B cell (primary cell): Measurements from ENCODE around the gene HTRA2. TPM values are rescaled to one million over a fixed set of nuclear protein-coding genes. Genes with fewer than 3 reads are reported as not detected.
A peak's percentile ranks its signal among the peaks of the same experiment; 100 is the strongest.

ENCODE experiments used
- ATAC-seq: fragments of 200-7000 bp; cut with Tn5 transposase; one replicate; pipeline ENCODE4 v1.10.0; 2021; ENCODE audit warnings: low read depth, mild to moderate bottlenecking, moderate number of reproducible peaks, moderate library complexity
- CTCF ChIA-PET: fragments of 350-600 bp; sonication (Branson Sonifier 250); formaldehyde crosslinking; loops from one replicate; lab custom pipeline; 2021; ENCODE audit warnings: antibody characterized with exemption, inconsistent platforms; lab: Charles Lee
- POLR2A ChIA-PET: fragments of 350-600 bp; sonication (Branson Sonifier 250); formaldehyde crosslinking; loops from one replicate; lab custom pipeline; 2021; ENCODE audit warnings: antibody characterized with exemption; lab: Charles Lee
- DNase-seq: peaks from one replicate; pipeline ENCODE4 v3.0.0; 2013
- H2AFZ ChIP-seq: 2 replicates; pipeline ENCODE4 v1.6.1; 2012; ENCODE audit warnings: mild to moderate bottlenecking, low read depth, low read length; ENCODE audit not compliant: insufficient read depth, poor library complexity, severe bottlenecking
- H3K27ac ChIP-seq, 2 donors: 1 replicate in 1 of 2; 2 replicates in 1 of 2; pipeline ENCODE4 v1.5.1; 2012 to 2013; ENCODE audit warnings: low read length in 2 of 2, mild to moderate bottlenecking in 2 of 2, moderate library complexity in 1 of 2
- H3K27me3 ChIP-seq, 4 experiments: fragments of 200-600 bp in 1 of 4; sonication (generic) in 1 of 4; replicated peaks in 1 of 4; 1 replicate in 2 of 4; 2 replicates in 2 of 4; pipeline versions ENCODE4 v1.6.1 to v1.7.0; 2013 to 2016; ENCODE audit warnings: low read length in 3 of 4, mild to moderate bottlenecking in 2 of 4, mixed read lengths in 1 of 4, moderate library complexity in 1 of 4; ENCODE audit not compliant: insufficient read depth in 4 of 4, control insufficient read depth in 3 of 4; ENCODE audit errors: control extremely low read depth in 1 of 4
- H3K36me3 ChIP-seq, 2 experiments: replicated peaks in 1 of 2; 1 replicate in 1 of 2; 2 replicates in 1 of 2; pipeline versions ENCODE4 v1.6.1 to v1.7.1; 2013; ENCODE audit warnings: low read length in 1 of 2; ENCODE audit not compliant: insufficient read depth in 2 of 2, control insufficient read depth in 1 of 2; ENCODE audit errors: control extremely low read depth in 1 of 2, extremely low read depth in 1 of 2
- H3K4me1 ChIP-seq, 2 donors: fragments of 200-600 bp in 1 of 2; sonication (generic) in 1 of 2; 1 replicate in 1 of 2; 2 replicates in 1 of 2; pipeline versions ENCODE4 v1.5.1 to v1.6.1; 2013 to 2017; ENCODE audit warnings: low read length in 2 of 2; ENCODE audit not compliant: control insufficient read depth in 2 of 2, insufficient read depth in 2 of 2
- H3K4me2 ChIP-seq: replicated peaks from 2 replicates; pipeline ENCODE3; 2012; ENCODE audit warnings: mild to moderate bottlenecking, low read depth, low read length; ENCODE audit not compliant: poor library complexity, severe bottlenecking
- H3K4me3 ChIP-seq, 5 experiments: fragments of 200-600 bp in 1 of 5; sonication (generic) in 1 of 5; 1 replicate in 3 of 5; 2 replicates in 2 of 5; pipeline versions ENCODE4 v1.5.1 to v1.7.0; 2011 to 2016; ENCODE audit warnings: low read length in 4 of 5, mild to moderate bottlenecking in 4 of 5, low read depth in 2 of 5, control low read depth in 1 of 5, moderate library complexity in 1 of 5; ENCODE audit not compliant: insufficient read depth in 1 of 5; ENCODE audit errors: control extremely low read depth in 1 of 5, extremely low read depth in 1 of 5
- H3K79me2 ChIP-seq: fragments of 200-600 bp; sonication (generic); one replicate; pipeline ENCODE4 v1.6.0; 2016; ENCODE audit warnings: low read length; ENCODE audit not compliant: control insufficient read depth, insufficient read depth
- H3K9ac ChIP-seq: fragments of 200-600 bp; sonication (generic); 2 replicates; pipeline ENCODE4 v1.6.1; 2017; ENCODE audit warnings: mild to moderate bottlenecking, low read length, moderate library complexity
- H3K9me3 ChIP-seq, 3 donors: one replicate each; pipeline versions ENCODE4 v1.6.1 to v1.7.1; 2013; ENCODE audit warnings: low read length in 2 of 3; ENCODE audit not compliant: control insufficient read depth in 2 of 3, insufficient read depth in 1 of 3; ENCODE audit errors: control extremely low read depth in 1 of 3
- H4K20me1 ChIP-seq: 2 replicates; pipeline ENCODE4 v1.6.0; 2012; ENCODE audit warnings: mild to moderate bottlenecking, low read length; ENCODE audit not compliant: insufficient read depth, control insufficient read depth, poor library complexity, severe bottlenecking
- H3K27ac Mint-ChIP-seq: one replicate; pipeline ENCODE4 v1.8.0; 2021; ENCODE audit warnings: mixed read lengths
- H3K27me3 Mint-ChIP-seq: one replicate; pipeline ENCODE4 v1.8.0; 2021; ENCODE audit warnings: mixed read lengths
- H3K4me1 Mint-ChIP-seq: one replicate; pipeline ENCODE4 v1.8.0; 2021; ENCODE audit warnings: mixed read lengths
- H3K4me3 Mint-ChIP-seq: one replicate; pipeline ENCODE4 v1.8.0; 2021; ENCODE audit warnings: mixed read lengths
- H3K9me3 Mint-ChIP-seq: one replicate; pipeline ENCODE4 v1.8.0; 2022; ENCODE audit warnings: mixed read lengths; ENCODE audit not compliant: insufficient read depth
- EZH2 ChIP-seq: IDR thresholded peaks from 2 replicates; pipeline ENCODE4 v1.6.1; 2012; ENCODE audit warnings: borderline replicate concordance, low read depth, mild to moderate bottlenecking, moderate library complexity, low read length; ENCODE audit not compliant: insufficient read depth, poor library complexity, severe bottlenecking
- WGBS: methylation state at CpG from one replicate; pipeline ENCODE4 v1.1.5; 2013; ENCODE audit warnings: missing lambda C conversion rate; ENCODE audit not compliant: insufficient coverage; 5-methylcytosine and 5-hydroxymethylcytosine counted together
- intact Hi-C: fragments of 100-400 bp; cut with micrococcal nuclease; formaldehyde crosslinking; loops from one replicate; pipeline ENCODE4 v1.10.0; 2022
- polyA plus RNA-seq: library from polyadenylated mRNA; depleted of rRNA; stranded (reverse); fragments of >200 nt; gene quantifications from 2 replicates; pipeline ENCODE4 v1.2.3, GENCODE V29; 2012
- total RNA-seq, 2 donors: library from RNA; stranded (reverse); fragments of 120-200 nt in 1 of 2; gene quantifications; 1 replicate in 1 of 2; 2 replicates in 1 of 2; pipeline versions ENCODE4 v1.2.3 to v1.2.4, GENCODE V29; 2013 to 2022
- TF ChIP-seq, protein P1 (sequence below): fragments of 200-600 bp; IDR thresholded peaks from one replicate; pipeline ENCODE4 v1.8.0; 2022; ENCODE audit warnings: antibody characterized with exemption, mild to moderate bottlenecking

HTRA2 gene
- total and polyA plus RNA-seq, 2 donors (not counting 1 experiment from before 2014, with no cell fraction given): 52.8 to 111 TPM

DNA sequence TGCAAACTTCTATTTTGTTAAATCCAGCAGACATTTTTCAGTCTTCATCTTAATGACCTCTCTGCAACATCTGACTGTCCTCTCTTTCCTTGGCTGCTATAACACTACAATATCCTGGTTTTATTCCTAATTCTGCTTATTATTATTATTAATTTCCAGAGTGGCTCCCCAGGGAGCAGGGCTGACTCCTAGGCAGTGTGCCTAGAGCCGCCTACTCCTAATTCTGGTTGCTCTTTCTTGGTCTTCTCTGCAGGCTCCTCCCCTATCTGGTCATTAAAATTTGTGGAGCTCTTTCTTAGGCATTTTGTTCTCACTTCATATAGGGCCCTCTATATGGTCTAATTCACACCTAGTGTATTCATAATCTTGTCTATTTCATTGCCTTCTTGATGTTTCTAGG, 13.2 kb downstream of the HTRA2 start:
- WGBS: no CpG with 5 or more reads among the region's 1 CpG
- Histone ChIP-seq H4K20me1 (no peaks in the 10 kb centered on the region), H3K27me3 (peaks cover 0 to 9% (median 5%) of the 10 kb centered on the region in 4 experiments), H3K4me1 (peaks cover 19 to 25% of the 10 kb centered on the region in 2 donors), H3K36me3 (no peaks in the 10 kb centered on the region), H3K4me2 (no peak overlapping the region), H3K79me2 (no peaks in the 10 kb centered on the region), H3K9me3 (no peaks in the 10 kb centered on the region), H3K4me3 (no peak overlapping the region), H2AFZ (no peak overlapping the region), H3K27ac (no peak overlapping the region), H3K9ac (no peak overlapping the region)
- ChIA-PET CTCF (interaction anchor here (0.7 to 3.8 kb wide), 3 partner anchors 30 to 862 kb away, joined by 4 to 22 read pairs (median 4); no protein-coding TSS in a partner anchor), POLR2A (interaction anchor here (0.7 kb wide), 1 partner anchor 35 kb away, joined by 5 read pairs; no protein-coding TSS in a partner anchor)
- Mint-ChIP-seq H3K27me3 (peaks cover 7% of the 10 kb centered on the region), H3K4me1 (peaks cover 21% of the 10 kb centered on the region), H3K4me3 (no peak overlapping the region), H3K27ac (no peak overlapping the region), H3K9me3 (no peaks in the 10 kb centered on the region)
- intact Hi-C loops: no loop called here
- TF ChIP-seq, protein P1, sequence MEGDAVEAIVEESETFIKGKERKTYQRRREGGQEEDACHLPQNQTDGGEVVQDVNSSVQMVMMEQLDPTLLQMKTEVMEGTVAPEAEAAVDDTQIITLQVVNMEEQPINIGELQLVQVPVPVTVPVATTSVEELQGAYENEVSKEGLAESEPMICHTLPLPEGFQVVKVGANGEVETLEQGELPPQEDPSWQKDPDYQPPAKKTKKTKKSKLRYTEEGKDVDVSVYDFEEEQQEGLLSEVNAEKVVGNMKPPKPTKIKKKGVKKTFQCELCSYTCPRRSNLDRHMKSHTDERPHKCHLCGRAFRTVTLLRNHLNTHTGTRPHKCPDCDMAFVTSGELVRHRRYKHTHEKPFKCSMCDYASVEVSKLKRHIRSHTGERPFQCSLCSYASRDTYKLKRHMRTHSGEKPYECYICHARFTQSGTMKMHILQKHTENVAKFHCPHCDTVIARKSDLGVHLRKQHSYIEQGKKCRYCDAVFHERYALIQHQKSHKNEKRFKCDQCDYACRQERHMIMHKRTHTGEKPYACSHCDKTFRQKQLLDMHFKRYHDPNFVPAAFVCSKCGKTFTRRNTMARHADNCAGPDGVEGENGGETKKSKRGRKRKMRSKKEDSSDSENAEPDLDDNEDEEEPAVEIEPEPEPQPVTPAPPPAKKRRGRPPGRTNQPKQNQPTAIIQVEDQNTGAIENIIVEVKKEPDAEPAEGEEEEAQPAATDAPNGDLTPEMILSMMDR: no peak
- no peak for TF ChIP-seq EZH2
- DNase-seq (no peak), ATAC-seq (no peak)

DNA sequence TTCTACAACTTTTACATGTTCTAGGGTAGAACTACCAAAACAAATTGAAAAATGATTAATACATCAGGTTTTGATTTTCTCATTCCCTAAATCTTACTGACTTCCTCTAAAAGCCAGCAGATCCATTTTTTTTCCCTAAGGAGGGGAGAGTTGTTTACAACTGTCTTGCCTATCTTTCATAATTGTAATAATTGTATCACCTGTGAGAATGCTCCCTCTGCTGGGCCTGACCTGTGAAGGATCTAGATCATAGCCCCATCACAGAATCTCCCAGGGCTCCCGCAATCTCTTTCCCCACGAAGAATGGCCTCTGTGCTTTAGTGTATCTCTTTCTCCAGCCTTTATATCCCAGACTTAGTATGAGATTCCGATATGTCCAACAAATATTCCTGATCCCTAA, 14.9 kb downstream of the HTRA2 start:
- H2AFZ ChIP-seq: no peak overlapping the region
- H3K9ac ChIP-seq: no peak overlapping the region
- H3K9me3 ChIP-seq: no peaks in the 10 kb centered on the region
- 92% methylated on average over 3 of the region's 3 CpGs for WGBS
- no peaks in the 10 kb centered on the region for H3K79me2 ChIP-seq
- no peaks in the 10 kb centered on the region for H3K36me3 ChIP-seq
- H3K27ac ChIP-seq: no peak overlapping the region
- no peak overlapping the region for H3K4me2 ChIP-seq
- intact Hi-C loops: no loop called here
- TF ChIP-seq, protein P1: peak; percentile 21
- no peak for TF ChIP-seq EZH2
- H3K9me3 Mint-ChIP-seq: no peaks in the 10 kb centered on the region
- peaks cover 13% of the 10 kb centered on the region for H3K27me3 Mint-ChIP-seq
- peaks cover 17 to 21% of the 10 kb centered on the region in 2 donors for H3K4me1 ChIP-seq
- POLR2A ChIA-PET: interaction anchor here (1.3 to 1.6 kb wide), 2 partner anchors 13 to 19 kb away, joined by 3 read pairs; partner anchors contain the start of gene DQX1
- ATAC-seq (no peak), DNase-seq (no peak)
- no peak overlapping the region for H3K4me3 ChIP-seq
- H3K4me1 Mint-ChIP-seq: peaks cover 13% of the 10 kb centered on the region
- H3K27me3 ChIP-seq: peaks cover 0 to 24% (median 16%) of the 10 kb centered on the region in 4 experiments
- H4K20me1 ChIP-seq: no peaks in the 10 kb centered on the region
- H3K4me3 Mint-ChIP-seq: no peak overlapping the region
- CTCF ChIA-PET: interaction anchor here (0.8 to 3.8 kb wide), 10 partner anchors 11 to 72 kb away, joined by 3 to 22 read pairs (median 3); partner anchors contain the start of genes AUP1, CCDC142, HTRA2 and MRPL53
- no peak overlapping the region for H3K27ac Mint-ChIP-seq
